Cardiac muscle cell (in vitro differentiated cells and primary cell): Measurements from ENCODE around the gene RFX2. TPM values are rescaled to one million over a fixed set of nuclear protein-coding genes. Genes with fewer than 3 reads are reported as not detected.

Experiments used
- DNase-seq, 2 donors: peaks; one replicate each; pipeline versions ENCODE4 v3.0.0 to v3.0.0-alpha.2; 2010 to 2017; ENCODE audit warnings: low read depth in 1 of 2, low spot score in 1 of 2
- H3K27ac ChIP-seq: fragments of 200-600 bp; sonication (generic); 2 replicates; pipeline ENCODE4 v1.5.1; 2016
- H3K27me3 ChIP-seq: fragments of 200-600 bp; sonication (generic); 2 replicates; pipeline ENCODE4 v1.6.0; 2016; ENCODE audit warnings: control low read depth
- H3K36me3 ChIP-seq: fragments of 200-600 bp; sonication (generic); 2 replicates; pipeline ENCODE4 v1.5.1; 2016; ENCODE audit warnings: control low read depth
- H3K4me1 ChIP-seq: fragments of 200-600 bp; sonication (generic); 2 replicates; pipeline ENCODE4 v1.8.1; 2017; ENCODE audit warnings: low read depth, mild to moderate bottlenecking, mixed run types
- H3K4me3 ChIP-seq: fragments of 200-600 bp; sonication (generic); 2 replicates; pipeline ENCODE4 v1.5.1; 2016; ENCODE audit warnings: mild to moderate bottlenecking
- H3K9me3 ChIP-seq: fragments of 200-600 bp; sonication (generic); 2 replicates; pipeline ENCODE4 v1.5.1; 2017; ENCODE audit warnings: low read depth, mild to moderate bottlenecking, control low read depth
- CTCF ChIP-seq: IDR thresholded peaks from 2 replicates; pipeline ENCODE4 v1.5.1; 2012; ENCODE audit warnings: low read depth, mild to moderate bottlenecking, low read length
- polyA plus RNA-seq: library from polyadenylated mRNA; unstranded; fragments of >200 nt; fragmentation: Nextera tagmentation; extraction: Ambion mirVana; gene quantifications from 2 replicates; pipeline ENCODE4 v1.2.1, GENCODE V29; 2016
- total RNA-seq: library from RNA; depleted of rRNA; stranded (reverse); fragments of >200 nt; gene quantifications from 2 replicates; pipeline ENCODE4 v1.2.3, GENCODE V29; 2016

RFX2 gene
- total and polyA plus RNA-seq, 2 experiments from 2014 or later = 3.0 to 3.9 TPM

GRCh38 chr19:6133231-6133630 lies 22.9 kb upstream of the RFX2 start:
- no peak for DNase-seq
- Histone ChIP-seq H3K27me3 (no peaks in the 10 kb centered on the region), H3K36me3 (no peaks in the 10 kb centered on the region), H3K4me3 (no peak overlapping the region), H3K4me1 (no peaks in the 10 kb centered on the region), H3K9me3 (no peaks in the 10 kb centered on the region), H3K27ac (no peak overlapping the region)
- TF ChIP-seq CTCF = no peak

GRCh38 chr19:6132482-6132881 lies 22.2 kb upstream of the RFX2 start:
- Histone ChIP-seq H3K27ac (no peak overlapping the region), H3K4me3 (no peak overlapping the region), H3K36me3 (no peaks in the 10 kb centered on the region), H3K9me3 (no peaks in the 10 kb centered on the region), H3K27me3 (no peaks in the 10 kb centered on the region), H3K4me1 (no peaks in the 10 kb centered on the region)
- DNase-seq = no peak
- no peak for TF ChIP-seq CTCF

GRCh38 chr19:6127716-6128335 lies 17.5 kb upstream of the RFX2 start:
- no peak for TF ChIP-seq CTCF
- H3K27ac ChIP-seq = no peak overlapping the region
- no peaks in the 10 kb centered on the region for H3K4me1 ChIP-seq
- no peaks in the 10 kb centered on the region for H3K36me3 ChIP-seq
- no peaks in the 10 kb centered on the region for H3K27me3 ChIP-seq
- H3K9me3 ChIP-seq = no peaks in the 10 kb centered on the region
- DNase-seq = no peak
- no peak overlapping the region for H3K4me3 ChIP-seq

GRCh38 chr19:6126335-6126974 lies 16.2 kb upstream of the RFX2 start:
- H3K9me3 ChIP-seq = no peaks in the 10 kb centered on the region
- H3K4me3 ChIP-seq = no peak overlapping the region
- no peaks in the 10 kb centered on the region for H3K27me3 ChIP-seq
- peak; percentile 38 for TF ChIP-seq CTCF
- H3K27ac ChIP-seq = no peak overlapping the region
- H3K36me3 ChIP-seq = no peaks in the 10 kb centered on the region
- H3K4me1 ChIP-seq = no peaks in the 10 kb centered on the region
- peak; percentile 41 to 78 for DNase-seq

GRCh38 chr19:6125571-6125989 lies 15.3 kb upstream of the RFX2 start:
- Histone ChIP-seq H3K36me3 (no peaks in the 10 kb centered on the region), H3K27ac (no peak overlapping the region), H3K27me3 (no peaks in the 10 kb centered on the region), H3K9me3 (no peaks in the 10 kb centered on the region), H3K4me1 (no peaks in the 10 kb centered on the region), H3K4me3 (no peak overlapping the region)
- peak; percentile 93 for TF ChIP-seq CTCF
- peak; percentile 51 to 79 for DNase-seq
